NCI-H1417 (cell line): Measurements from ENCODE around the gene EFCAB13.
"Not testable (repeated sequence)": the region's sequence is repeated elsewhere in the genome, so short reads cannot be mapped to it uniquely, and the experiment has no call there.

Experiments used
- DNase-seq, 3 experiments: peaks; one replicate each; lab custom pipeline; 2025; lab: John Stamatoyannopoulos, UW

The EFCAB13 gene

GRCh38 chr17:47330548-47330947, 6.8 kb downstream of the EFCAB13 start:
- no peak for DNase-seq

- no peak for DNase-seq
Measured at GRCh38 chr17:47332287-47332686, 8.5 kb downstream of the EFCAB13 start.

- DNase-seq = no peak
Measured at GRCh38 chr17:47335101-47335936, 11.6 kb downstream of the EFCAB13 start.

GRCh38 chr17:47338026-47338425, 14.3 kb downstream of the EFCAB13 start:
- no peak for DNase-seq

- DNase-seq = no peak
Measured at GRCh38 chr17:47352848-47353247, 29.1 kb downstream of the EFCAB13 start.

GRCh38 chr17:47358652-47359051, 34.9 kb downstream of the EFCAB13 start:
- no peak for DNase-seq

- no peak for DNase-seq
Measured at GRCh38 chr17:47363171-47363570, 39.4 kb downstream of the EFCAB13 start.

- DNase-seq = no peak
Measured at GRCh38 chr17:47367257-47367656, 43.5 kb downstream of the EFCAB13 start.

GRCh38 chr17:47368262-47368661, 44.5 kb downstream of the EFCAB13 start:
- DNase-seq = no peak

GRCh38 chr17:47370899-47371298, 47.1 kb downstream of the EFCAB13 start:
- DNase-seq = not testable (repeated sequence)

- no peak for DNase-seq
Measured at GRCh38 chr17:47373002-47373401, 49.2 kb downstream of the EFCAB13 start.

- DNase-seq = no peak
Measured at GRCh38 chr17:47376247-47376646, 52.5 kb downstream of the EFCAB13 start.

GRCh38 chr17:47388825-47389224, 65.1 kb downstream of the EFCAB13 start:
- no peak for DNase-seq

GRCh38 chr17:47397532-47398128, 73.9 kb downstream of the EFCAB13 start:
- not testable (repeated sequence) for DNase-seq

- no peak for DNase-seq
Measured at GRCh38 chr17:47400333-47400732, 76.6 kb downstream of the EFCAB13 start.

- no peak for DNase-seq
Measured at GRCh38 chr17:47401100-47401499, 77.3 kb downstream of the EFCAB13 start.

GRCh38 chr17:47404006-47404405, 80.3 kb downstream of the EFCAB13 start:
- DNase-seq = no peak

- DNase-seq = no peak
Measured at GRCh38 chr17:47404875-47405274, 81.1 kb downstream of the EFCAB13 start.

GRCh38 chr17:47413872-47414271, 90.1 kb downstream of the EFCAB13 start:
- no peak for DNase-seq

GRCh38 chr17:47414612-47415011, 90.9 kb downstream of the EFCAB13 start:
- DNase-seq = no peak

- no peak for DNase-seq
Measured at GRCh38 chr17:47423406-47424295, 99.9 kb downstream of the EFCAB13 start.

- not testable (repeated sequence) for DNase-seq
Measured at GRCh38 chr17:47425233-47425632, 101.5 kb downstream of the EFCAB13 start.
